Mesodermal cell (in vitro differentiated cells): ENCODE results near the gene SGMS1.

Experiments
- H3K27ac ChIP-seq: 2 replicates; pipeline ENCODE4 v1.7.0; 2013; ENCODE audit warnings: mild to moderate bottlenecking, low read depth, low read length, moderate library complexity; ENCODE audit not compliant: severe bottlenecking
- H3K36me3 ChIP-seq: 2 replicates; pipeline ENCODE4 v1.7.1; 2013; ENCODE audit warnings: mild to moderate bottlenecking, low read length, moderate library complexity; ENCODE audit not compliant: control insufficient read depth, insufficient read depth
- H3K4me1 ChIP-seq: one replicate; pipeline ENCODE4 v1.7.1; 2013; ENCODE audit warnings: mild to moderate bottlenecking, low read length; ENCODE audit not compliant: insufficient read depth, control insufficient read depth, poor library complexity, severe bottlenecking
- H3K4me3 ChIP-seq: 2 replicates; pipeline ENCODE4 v1.7.0; 2013; ENCODE audit warnings: low read length, control low read depth, mild to moderate bottlenecking; ENCODE audit not compliant: insufficient read depth, poor library complexity, severe bottlenecking; ENCODE audit errors: extremely low read depth
- H3K9me3 ChIP-seq: 2 replicates; pipeline ENCODE4 v1.7.1; 2013; ENCODE audit warnings: mild to moderate bottlenecking, low read length, moderate library complexity; ENCODE audit not compliant: control insufficient read depth
- WGBS, 2 experiments: methylation state at CpG; one replicate each; pipeline ENCODE4 v1.1.5; 2013; ENCODE audit warnings: missing lambda C conversion rate in 2 of 2; ENCODE audit not compliant: insufficient coverage in 2 of 2; 5-methylcytosine and 5-hydroxymethylcytosine counted together

The SGMS1 gene

GRCh38 chr10:50351483-50352146 lies 272.1 kb downstream of the SGMS1 start:
- no peak overlapping the region for H3K27ac ChIP-seq
- H3K4me3 ChIP-seq = no peak overlapping the region
- WGBS, 2 experiments = 90 to 93% methylated on average over 2 of the region's 7 CpGs
- peaks cover 20% of the 10 kb centered on the region for H3K9me3 ChIP-seq
- peaks cover 4% of the 10 kb centered on the region for H3K4me1 ChIP-seq
- H3K36me3 ChIP-seq = peaks cover 4% of the 10 kb centered on the region

- 89 to 94% methylated on average over 4 to 5 of the region's 5 CpGs for WGBS, 2 experiments
- Histone ChIP-seq H3K4me3 (no peak overlapping the region), H3K27ac (no peak overlapping the region)
Observed at GRCh38 chr10:50350366-50350765, 273.4 kb downstream of the SGMS1 start.

GRCh38 chr10:50349554-50349953 lies 274.2 kb downstream of the SGMS1 start:
- WGBS, 2 experiments = 67 to 88% methylated on average over 1 of the region's 1 CpG
- Histone ChIP-seq H3K9me3 (peaks cover 20% of the 10 kb centered on the region), H3K4me3 (no peak overlapping the region), H3K36me3 (peaks cover 4% of the 10 kb centered on the region), H3K27ac (no peak overlapping the region), H3K4me1 (peaks cover 4% of the 10 kb centered on the region)

More at GRCh38 chr10:50350366-50350765, 273.4 kb downstream of the SGMS1 start:
- peaks cover 20% of the 10 kb centered on the region for H3K9me3 ChIP-seq
- H3K36me3 ChIP-seq = peaks cover 4% of the 10 kb centered on the region
- H3K4me1 ChIP-seq = peaks cover 4% of the 10 kb centered on the region

- WGBS, 2 experiments = 83% methylated on average over 1 of the region's 1 CpG; no CpG with 5 or more reads in 1 of the 2 experiments
- peaks cover 17% of the 10 kb centered on the region for H3K36me3 ChIP-seq
- H3K9me3 ChIP-seq = peaks cover 20% of the 10 kb centered on the region
- no peak overlapping the region for H3K27ac ChIP-seq
- no peak overlapping the region for H3K4me3 ChIP-seq
- peaks cover 4% of the 10 kb centered on the region for H3K4me1 ChIP-seq
Observed at GRCh38 chr10:50347394-50347802, 276.4 kb downstream of the SGMS1 start.

GRCh38 chr10:50346942-50347341 lies 276.8 kb downstream of the SGMS1 start:
- Histone ChIP-seq H3K9me3 (peaks cover 17% of the 10 kb centered on the region), H3K4me1 (peaks cover 4% of the 10 kb centered on the region), H3K36me3 (peaks cover 17% of the 10 kb centered on the region), H3K27ac (no peak overlapping the region), H3K4me3 (no peak overlapping the region)
- WGBS, 2 experiments = 86 to 100% methylated on average over 1 to 2 of the region's 2 CpGs

- 100% methylated on average over 1 of the region's 3 CpGs for WGBS, 2 experiments
- Histone ChIP-seq H3K4me3 (no peak overlapping the region), H3K9me3 (peaks cover 11% of the 10 kb centered on the region), H3K4me1 (peaks cover 4% of the 10 kb centered on the region), H3K27ac (no peak overlapping the region), H3K36me3 (peaks cover 17% of the 10 kb centered on the region)
Observed at GRCh38 chr10:50345545-50345944, 278.2 kb downstream of the SGMS1 start.

- peaks cover 4% of the 10 kb centered on the region for H3K4me1 ChIP-seq
- peaks cover 2% of the 10 kb centered on the region for H3K9me3 ChIP-seq
- peaks cover 28% of the 10 kb centered on the region for H3K36me3 ChIP-seq
- 95 to 99% methylated on average over 9 to 12 of the region's 12 CpGs for whole genome bisulfite sequencing, 2 experiments
- H3K4me3 ChIP-seq = no peak overlapping the region
- no peak overlapping the region for H3K27ac ChIP-seq
Observed at GRCh38 chr10:50343702-50344331, 279.9 kb downstream of the SGMS1 start.

GRCh38 chr10:50341987-50342386 lies 281.8 kb downstream of the SGMS1 start:
- Histone ChIP-seq H3K4me3 (no peak overlapping the region), H3K4me1 (no peaks in the 10 kb centered on the region), H3K27ac (no peak overlapping the region), H3K9me3 (no peaks in the 10 kb centered on the region), H3K36me3 (peaks cover 28% of the 10 kb centered on the region)
- 75 to 100% methylated on average over 1 of the region's 2 CpGs for WGBS, 2 experiments

GRCh38 chr10:50336140-50336539 lies 287.6 kb downstream of the SGMS1 start:
- no peaks in the 10 kb centered on the region for H3K9me3 ChIP-seq
- 77 to 94% methylated on average over 3 to 4 of the region's 4 CpGs for WGBS, 2 experiments
- peaks cover 6% of the 10 kb centered on the region for H3K4me1 ChIP-seq
- no peak overlapping the region for H3K27ac ChIP-seq
- no peak overlapping the region for H3K4me3 ChIP-seq
- H3K36me3 ChIP-seq = peaks cover 14% of the 10 kb centered on the region

- no peak overlapping the region for H3K27ac ChIP-seq
- 80% methylated on average over 1 of the region's 2 CpGs; no CpG with 5 or more reads in 1 of the 2 experiments for WGBS, 2 experiments
Observed at GRCh38 chr10:50335397-50335796, 288.4 kb downstream of the SGMS1 start.

GRCh38 chr10:50334273-50334672 lies 289.5 kb downstream of the SGMS1 start:
- H3K27ac ChIP-seq = no peak overlapping the region
- peaks cover 2% of the 10 kb centered on the region for H3K36me3 ChIP-seq
- H3K9me3 ChIP-seq = no peaks in the 10 kb centered on the region
- H3K4me3 ChIP-seq = no peak overlapping the region
- H3K4me1 ChIP-seq = peaks cover 6% of the 10 kb centered on the region
- no CpG with 5 or more reads among the region's 2 CpGs for WGBS, 2 experiments

More at GRCh38 chr10:50335397-50335796, 288.4 kb downstream of the SGMS1 start:
- H3K9me3 ChIP-seq = no peaks in the 10 kb centered on the region
- H3K36me3 ChIP-seq = peaks cover 13% of the 10 kb centered on the region
- no peak overlapping the region for H3K4me3 ChIP-seq
- peaks cover 6% of the 10 kb centered on the region for H3K4me1 ChIP-seq
